ENCODE results near the gene GABRP. TPM values are rescaled to one million over a fixed set of nuclear protein-coding genes. Genes with fewer than 3 reads are reported as not detected.

GABRP gene
- total RNA-seq, 2 experiments from 2014 or later, result not detected

GRCh38 chr5:170849374-170849773 lies 65.8 kb downstream of the GABRP start:
- no peaks in the 10 kb centered on the region for H3K9me3 Mint-ChIP-seq
- peaks cover 19% of the 10 kb centered on the region for H3K27me3 Mint-ChIP-seq
- DNase-seq, result no peak
- no peaks in the 10 kb centered on the region for H3K36me3 Mint-ChIP-seq
- no peaks in the 10 kb centered on the region for H3K4me1 Mint-ChIP-seq
- H3K4me3 Mint-ChIP-seq, result no peak overlapping the region
- H3K27ac Mint-ChIP-seq, result no peak overlapping the region

- no peak overlapping the region for H3K27ac Mint-ChIP-seq
- DNase-seq, result no peak
- H3K27me3 Mint-ChIP-seq, result peaks cover 28% of the 10 kb centered on the region
- H3K4me3 Mint-ChIP-seq, result no peak overlapping the region
- H3K36me3 Mint-ChIP-seq, result peaks cover 5% of the 10 kb centered on the region
- H3K9me3 Mint-ChIP-seq, result peaks cover 9% of the 10 kb centered on the region
- no peaks in the 10 kb centered on the region for H3K4me1 Mint-ChIP-seq
Observed at GRCh38 chr5:170854566-170854965, 71.0 kb downstream of the GABRP start.

- Mint-ChIP-seq H3K4me1 (peaks cover 2% of the 10 kb centered on the region), H3K27me3 (peaks cover 38% of the 10 kb centered on the region), H3K9me3 (peaks cover 21% of the 10 kb centered on the region), H3K4me3 (no peak overlapping the region), H3K36me3 (peaks cover 16% of the 10 kb centered on the region), H3K27ac (no peak overlapping the region)
- no peak for DNase-seq
Observed at GRCh38 chr5:170857066-170857465, 73.5 kb downstream of the GABRP start.

GRCh38 chr5:170860415-170860814 lies 76.9 kb downstream of the GABRP start:
- no peak for DNase-seq
- no peak overlapping the region for H3K27ac Mint-ChIP-seq
- H3K36me3 Mint-ChIP-seq, result peaks cover 20% of the 10 kb centered on the region
- peaks cover 2% of the 10 kb centered on the region for H3K4me1 Mint-ChIP-seq
- H3K27me3 Mint-ChIP-seq, result peaks cover 61% of the 10 kb centered on the region
- peaks cover 21% of the 10 kb centered on the region for H3K9me3 Mint-ChIP-seq
- H3K4me3 Mint-ChIP-seq, result no peak overlapping the region

GRCh38 chr5:170860818-170861666 lies 77.5 kb downstream of the GABRP start:
- H3K27me3 Mint-ChIP-seq, result peaks cover 61% of the 10 kb centered on the region
- no peak for DNase-seq
- H3K4me3 Mint-ChIP-seq, result peak overlapping the region; percentile 18
- peaks cover 20% of the 10 kb centered on the region for H3K36me3 Mint-ChIP-seq
- H3K4me1 Mint-ChIP-seq, result peaks cover 2% of the 10 kb centered on the region
- H3K27ac Mint-ChIP-seq, result no peak overlapping the region
- peaks cover 21% of the 10 kb centered on the region for H3K9me3 Mint-ChIP-seq

- Mint-ChIP-seq H3K27ac (no peak overlapping the region), H3K9me3 (peaks cover 21% of the 10 kb centered on the region), H3K27me3 (peaks cover 55% of the 10 kb centered on the region), H3K4me3 (no peak overlapping the region), H3K36me3 (peaks cover 20% of the 10 kb centered on the region), H3K4me1 (peaks cover 2% of the 10 kb centered on the region)
- DNase-seq, result no peak
Observed at GRCh38 chr5:170861667-170861916, 78.1 kb downstream of the GABRP start.

- Mint-ChIP-seq H3K36me3 (peaks cover 20% of the 10 kb centered on the region), H3K4me1 (peaks cover 2% of the 10 kb centered on the region), H3K27ac (no peak within 1 kb of the TSS), H3K9me3 (peaks cover 21% of the 10 kb centered on the region), H3K27me3 (peaks cover 55% of the 10 kb centered on the region), H3K4me3 (peak within 1 kb of the TSS; percentile 18)
- peak; percentile 2 for DNase-seq
Observed at GRCh38 chr5:170861917-170862766, 78.6 kb downstream of the GABRP start, which contains the start of gene RANBP17. TSS of gene RANBP17 (plus strand) at chr5:170862018.

- no peak overlapping the region for H3K27ac Mint-ChIP-seq
- no peak for DNase-seq
Observed at GRCh38 chr5:170863646-170864045, 80.1 kb downstream of the GABRP start.

More at GRCh38 chr5:170863646-170864045, 80.1 kb downstream of the GABRP start:
- peaks cover 2% of the 10 kb centered on the region for H3K4me1 Mint-ChIP-seq
- peaks cover 20% of the 10 kb centered on the region for H3K36me3 Mint-ChIP-seq
- peaks cover 51% of the 10 kb centered on the region for H3K27me3 Mint-ChIP-seq
- H3K4me3 Mint-ChIP-seq, result no peak overlapping the region
- peaks cover 20% of the 10 kb centered on the region for H3K9me3 Mint-ChIP-seq

Other genes with a start within 250 kb of the GABRP start
- gene RANBP17, start 78.3 kb downstream of the GABRP start, total RNA-seq, result under 1 TPM; 0.30 to 0.35 TPM

Data from activated naive CD8-positive, alpha-beta T cell treated with anti-CD3 and anti-CD28 coated beads for 36 hours (primary cell).